ENCODE data around the gene CYP4V2.

DNA sequence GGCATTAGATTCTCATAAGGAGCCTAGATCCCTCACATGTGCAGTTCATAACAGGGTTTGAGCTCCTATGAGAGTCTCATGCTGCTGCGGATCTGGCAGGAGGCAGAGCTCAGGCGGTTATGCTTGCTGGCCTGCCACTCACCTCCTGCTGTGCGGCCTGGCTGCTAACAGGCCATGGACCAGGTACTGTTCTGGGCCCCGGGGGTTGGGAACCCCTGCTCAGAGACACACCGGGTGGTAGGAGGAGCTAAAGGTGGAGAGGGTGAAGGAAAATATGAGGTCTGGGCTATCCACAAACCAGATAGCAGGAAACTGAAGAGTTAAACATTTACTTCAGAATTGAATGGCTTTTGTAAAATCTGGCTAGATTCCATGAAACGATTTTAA lies 68.7 kb downstream of the CYP4V2 start:
- TF ChIP-seq, protein P1, sequence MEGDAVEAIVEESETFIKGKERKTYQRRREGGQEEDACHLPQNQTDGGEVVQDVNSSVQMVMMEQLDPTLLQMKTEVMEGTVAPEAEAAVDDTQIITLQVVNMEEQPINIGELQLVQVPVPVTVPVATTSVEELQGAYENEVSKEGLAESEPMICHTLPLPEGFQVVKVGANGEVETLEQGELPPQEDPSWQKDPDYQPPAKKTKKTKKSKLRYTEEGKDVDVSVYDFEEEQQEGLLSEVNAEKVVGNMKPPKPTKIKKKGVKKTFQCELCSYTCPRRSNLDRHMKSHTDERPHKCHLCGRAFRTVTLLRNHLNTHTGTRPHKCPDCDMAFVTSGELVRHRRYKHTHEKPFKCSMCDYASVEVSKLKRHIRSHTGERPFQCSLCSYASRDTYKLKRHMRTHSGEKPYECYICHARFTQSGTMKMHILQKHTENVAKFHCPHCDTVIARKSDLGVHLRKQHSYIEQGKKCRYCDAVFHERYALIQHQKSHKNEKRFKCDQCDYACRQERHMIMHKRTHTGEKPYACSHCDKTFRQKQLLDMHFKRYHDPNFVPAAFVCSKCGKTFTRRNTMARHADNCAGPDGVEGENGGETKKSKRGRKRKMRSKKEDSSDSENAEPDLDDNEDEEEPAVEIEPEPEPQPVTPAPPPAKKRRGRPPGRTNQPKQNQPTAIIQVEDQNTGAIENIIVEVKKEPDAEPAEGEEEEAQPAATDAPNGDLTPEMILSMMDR (IDR thresholded peaks at IDR 0.05; ENCODE audit: low read length), result no peak
- no peak for TF ChIP-seq EZH2 (IDR thresholded peaks at IDR 0.05; ENCODE audit: borderline replicate concordance, low read length)

All from OCI-LY1 (cell line).